A673 (cell line): ENCODE results near the gene GNA15.

ENCODE experiments used
- CTCF ChIP-seq: fragments of 300-800, 200-600 bp; sonication (generic); conservative IDR thresholded peaks from 2 replicates; pipeline ENCODE4 v1.5.1; 2017; ENCODE audit warnings: low read depth, mild to moderate bottlenecking, antibody characterized with exemption, low read length, moderate library complexity, mixed read lengths
- EZH2 ChIP-seq: fragments of 200-600 bp; sonication (generic); IDR thresholded peaks from 2 replicates; pipeline ENCODE4 v1.6.1; 2017; ENCODE audit warnings: borderline replicate concordance, low read depth, mild to moderate bottlenecking, mixed read lengths, antibody characterized with exemption, low read length; ENCODE audit not compliant: poor library complexity, severe bottlenecking

- TF ChIP-seq CTCF, result no peak
- no peak for TF ChIP-seq EZH2
Measured at GRCh38 chr19:3160219-3160618, 24.4 kb downstream of the GNA15 start.
